HEK293 (cell line): ENCODE measurements around the gene FGFR3.

Source experiments
- CTCF ChIA-PET: fragments of 350-600 bp; formaldehyde crosslinking; extraction: SDS; loops from one replicate; lab custom pipeline; 2021; ENCODE audit warnings: antibody characterized with exemption; lab: Yijun Ruan, JAX
- POLR2A ChIA-PET: fragments of 300-600 bp; formaldehyde crosslinking; extraction: SDS; loops from one replicate; lab custom pipeline; 2020; ENCODE audit warnings: antibody characterized with exemption, inconsistent platforms; lab: Yijun Ruan, JAX
- H3K27ac ChIP-seq: fragments of 200-500 bp; sonication (Bioruptor generic); 2 replicates; pipeline ENCODE4 v1.5.1; 2014; ENCODE audit warnings: low read depth, low read length, control low read depth, inconsistent platforms; ENCODE audit errors: extremely low read depth
- H3K36me3 ChIP-seq, 2 experiments: fragments of 200-500 bp in 1 of 2; sonication (Bioruptor generic) in 1 of 2; 1 replicate in 1 of 2; 2 replicates in 1 of 2; pipeline ENCODE4 v1.5.1; 2014 to 2017; ENCODE audit warnings: inconsistent platforms in 2 of 2, low read length in 2 of 2; ENCODE audit not compliant: control insufficient read depth in 2 of 2, insufficient read depth in 1 of 2
- H3K4me1 ChIP-seq: fragments of 200-500 bp; sonication (Bioruptor generic); 2 replicates; pipeline ENCODE4 v1.5.1; 2014; ENCODE audit warnings: mild to moderate bottlenecking, low read length, inconsistent platforms; ENCODE audit not compliant: control insufficient read depth, insufficient read depth
- H3K4me3 ChIP-seq: 2 replicates; pipeline ENCODE4 v1.5.1; 2011; ENCODE audit warnings: low read depth, mild to moderate bottlenecking, control low read depth, low read length, moderate library complexity
- H3K9me3 ChIP-seq: fragments of 200-500 bp; sonication (Bioruptor generic); 2 replicates; pipeline ENCODE4 v1.5.1; 2014; ENCODE audit warnings: low read depth, low read length, inconsistent platforms; ENCODE audit not compliant: control insufficient read depth, insufficient read depth
- PRDM1 ChIP-seq: fragments of 450-650 bp; formaldehyde crosslinking; IDR thresholded peaks from 2 replicates; pipeline ENCODE4; 2016; ENCODE audit warnings: missing biosample characterization, missing genetic modification characterization
- ZNF146 ChIP-seq: fragments of 450-650 bp; formaldehyde crosslinking; IDR thresholded peaks from 2 replicates; pipeline ENCODE4 v1.5.1; 2016; ENCODE audit warnings: missing biosample characterization, missing genetic modification characterization
- ZNF16 ChIP-seq: fragments of 450-650 bp; formaldehyde crosslinking; IDR thresholded peaks from 2 replicates; pipeline ENCODE4 v1.5.1; 2016; ENCODE audit warnings: low read depth, missing biosample characterization, missing genetic modification characterization
- ZNF214 ChIP-seq: fragments of 450-650 bp; formaldehyde crosslinking; IDR thresholded peaks from 2 replicates; pipeline ENCODE4 v1.5.1; 2017; ENCODE audit warnings: missing biosample characterization, mild to moderate bottlenecking, missing genetic modification characterization, borderline replicate concordance
- ZNF391 ChIP-seq: fragments of 450-650 bp; formaldehyde crosslinking; IDR thresholded peaks from 2 replicates; pipeline ENCODE4 v1.5.1; 2016; ENCODE audit warnings: low read depth, missing biosample characterization, missing genetic modification characterization, borderline replicate concordance
- ZNF701 ChIP-seq: fragments of 450-650 bp; formaldehyde crosslinking; IDR thresholded peaks from 2 replicates; pipeline ENCODE4 v1.5.1; 2016; ENCODE audit warnings: missing biosample characterization, missing genetic modification characterization
- TF ChIP-seq, protein P1 (sequence below): fragments of 450-650 bp; formaldehyde crosslinking; IDR thresholded peaks from 2 replicates; pipeline ENCODE4 v1.5.1; 2016; ENCODE audit warnings: missing biosample characterization, missing genetic modification characterization, borderline replicate concordance

FGFR3 gene

GRCh38 chr4:1826531-1827350 lies 33.6 kb downstream of the FGFR3 start:
- ChIA-PET POLR2A (interaction anchor here (0.7 kb wide), 1 partner anchor 32 kb away, joined by 5 read pairs; no protein-coding TSS in a partner anchor), CTCF (interaction anchor here (0.5 kb wide), 1 partner anchor 66 kb away, joined by 4 read pairs; no protein-coding TSS in a partner anchor)
- Histone ChIP-seq H3K4me1 (no peaks in the 10 kb centered on the region), H3K27ac (no peak overlapping the region), H3K9me3 (no peaks in the 10 kb centered on the region), H3K4me3 (no peak overlapping the region), H3K36me3 (peaks cover 0 to 76% of the 10 kb centered on the region in 2 experiments; a peak in 2 of 3 replicates)
- TF ChIP-seq ZNF391 (tag by site-specific recombination) = no peak
- 0 out of 2 replicates have a peak, but pooled peaks have one; percentile 39 for TF ChIP-seq ZNF16 (tag by site-specific recombination)

GRCh38 chr4:1830234-1830633 lies 37.1 kb downstream of the FGFR3 start:
- no peak for TF ChIP-seq ZNF16 (tag by site-specific recombination)
- no peak for TF ChIP-seq PRDM1
- POLR2A ChIA-PET = no interaction called here
- CTCF ChIA-PET = interaction anchor here (0.6 kb wide), 1 partner anchor 367 kb away, joined by 3 read pairs; no protein-coding TSS in a partner anchor
- Histone ChIP-seq H3K9me3 (no peaks in the 10 kb centered on the region), H3K36me3 (peaks cover 0 to 76% of the 10 kb centered on the region in 2 experiments; a peak in 1 of 3 replicates), H3K4me3 (no peak overlapping the region), H3K4me1 (no peaks in the 10 kb centered on the region), H3K27ac (no peak overlapping the region)

DNA sequence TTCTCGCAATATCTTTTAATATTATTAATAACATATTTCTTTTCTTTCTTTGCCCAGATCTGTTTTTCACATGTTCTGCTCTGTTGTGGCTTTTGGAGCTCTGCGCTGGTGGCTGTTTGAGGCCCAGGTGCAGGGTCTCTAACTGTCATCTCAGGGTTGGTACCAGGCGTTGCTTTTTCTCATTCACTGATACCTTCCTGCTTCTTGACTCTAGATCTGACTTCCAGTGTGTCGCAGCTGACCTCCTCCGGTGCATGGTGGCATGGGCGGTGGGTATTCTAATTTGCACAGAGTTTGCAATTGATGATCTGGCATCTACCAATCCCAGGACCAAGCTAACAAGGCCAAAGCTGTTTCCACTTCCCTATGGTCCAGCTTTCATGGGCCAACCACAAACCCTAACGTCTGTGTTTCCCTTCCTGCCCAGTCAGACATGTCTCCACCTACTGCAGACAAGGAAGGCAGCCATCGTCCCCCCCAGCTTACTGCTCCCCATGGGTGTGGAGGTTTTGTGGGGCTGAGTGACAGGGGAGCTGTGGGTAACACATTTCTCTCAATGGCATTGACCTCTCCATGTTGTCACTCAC lies 37.6 kb downstream of the FGFR3 start:
- Histone ChIP-seq H3K9me3 (no peaks in the 10 kb centered on the region), H3K27ac (no peak overlapping the region), H3K36me3 (peaks cover under 1 to 76% of the 10 kb centered on the region in 2 experiments; a peak in 2 of 3 replicates), H3K4me1 (no peaks in the 10 kb centered on the region), H3K4me3 (no peak overlapping the region)
- ChIA-PET CTCF (interaction anchor here (1.1 kb wide), 1 partner anchor 20 kb away, joined by 4 read pairs; no protein-coding TSS in a partner anchor), POLR2A (no interaction called here)
- TF ChIP-seq, protein P1, sequence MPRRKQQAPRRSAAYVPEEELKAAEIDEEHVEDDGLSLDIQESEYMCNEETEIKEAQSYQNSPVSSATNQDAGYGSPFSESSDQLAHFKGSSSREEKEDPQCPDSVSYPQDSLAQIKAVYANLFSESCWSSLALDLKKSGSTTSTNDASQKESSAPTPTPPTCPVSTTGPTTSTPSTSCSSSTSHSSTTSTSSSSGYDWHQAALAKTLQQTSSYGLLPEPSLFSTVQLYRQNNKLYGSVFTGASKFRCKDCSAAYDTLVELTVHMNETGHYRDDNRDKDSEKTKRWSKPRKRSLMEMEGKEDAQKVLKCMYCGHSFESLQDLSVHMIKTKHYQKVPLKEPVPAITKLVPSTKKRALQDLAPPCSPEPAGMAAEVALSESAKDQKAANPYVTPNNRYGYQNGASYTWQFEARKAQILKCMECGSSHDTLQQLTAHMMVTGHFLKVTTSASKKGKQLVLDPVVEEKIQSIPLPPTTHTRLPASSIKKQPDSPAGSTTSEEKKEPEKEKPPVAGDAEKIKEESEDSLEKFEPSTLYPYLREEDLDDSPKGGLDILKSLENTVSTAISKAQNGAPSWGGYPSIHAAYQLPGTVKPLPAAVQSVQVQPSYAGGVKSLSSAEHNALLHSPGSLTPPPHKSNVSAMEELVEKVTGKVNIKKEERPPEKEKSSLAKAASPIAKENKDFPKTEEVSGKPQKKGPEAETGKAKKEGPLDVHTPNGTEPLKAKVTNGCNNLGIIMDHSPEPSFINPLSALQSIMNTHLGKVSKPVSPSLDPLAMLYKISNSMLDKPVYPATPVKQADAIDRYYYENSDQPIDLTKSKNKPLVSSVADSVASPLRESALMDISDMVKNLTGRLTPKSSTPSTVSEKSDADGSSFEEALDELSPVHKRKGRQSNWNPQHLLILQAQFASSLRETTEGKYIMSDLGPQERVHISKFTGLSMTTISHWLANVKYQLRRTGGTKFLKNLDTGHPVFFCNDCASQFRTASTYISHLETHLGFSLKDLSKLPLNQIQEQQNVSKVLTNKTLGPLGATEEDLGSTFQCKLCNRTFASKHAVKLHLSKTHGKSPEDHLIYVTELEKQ (tag by site-specific recombination) = no peak
- no peak for TF ChIP-seq ZNF214 (tag by site-specific recombination)
- TF ChIP-seq, all 188 proteins: peak for 0

GRCh38 chr4:1831331-1831730 lies 38.2 kb downstream of the FGFR3 start:
- Histone ChIP-seq H3K4me3 (no peak overlapping the region), H3K4me1 (no peaks in the 10 kb centered on the region), H3K9me3 (no peaks in the 10 kb centered on the region)
- TF ChIP-seq ZNF146 = no peak
- TF ChIP-seq, all 188 proteins: peak for 0
- H3K36me3 ChIP-seq = peaks cover 4 to 75% of the 10 kb centered on the region in 2 experiments; a peak in 2 of 3 replicates
- no peak overlapping the region for H3K27ac ChIP-seq
- ChIA-PET POLR2A (no interaction called here), CTCF (interaction anchor here (1.1 kb wide), 1 partner anchor 21 kb away, joined by 4 read pairs; no protein-coding TSS in a partner anchor)

DNA sequence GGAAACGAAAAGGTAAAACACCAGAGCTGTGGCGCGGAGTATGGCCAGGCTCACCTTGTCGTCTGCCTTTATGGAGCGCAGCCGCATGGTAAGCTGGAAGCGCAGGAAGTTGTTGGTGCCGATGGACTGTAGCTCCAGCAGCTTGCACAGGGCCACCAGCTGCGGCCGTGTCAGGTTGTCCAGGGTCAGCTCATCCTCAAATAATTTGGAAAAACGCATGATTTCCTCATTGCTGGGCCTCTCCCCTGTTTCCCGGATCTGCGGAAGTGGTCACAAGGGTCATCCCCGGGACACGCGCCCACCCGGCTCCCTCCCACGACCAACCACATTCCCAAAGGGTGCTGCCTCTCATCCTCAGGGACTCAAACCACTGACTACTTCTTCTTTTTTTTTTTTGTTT lies 39.6 kb downstream of the FGFR3 start:
- Histone ChIP-seq H3K4me1 (no peaks in the 10 kb centered on the region), H3K4me3 (no peak overlapping the region)
- POLR2A ChIA-PET = no interaction called here
- no peak for TF ChIP-seq ZNF701 (tag by site-specific recombination)
- TF ChIP-seq, all 188 proteins: peak for 0
- CTCF ChIA-PET = interaction anchor here (1.0 kb wide), 1 partner anchor 86 kb away, joined by 4 read pairs; no protein-coding TSS in a partner anchor
- Histone ChIP-seq H3K36me3 (peaks cover 5 to 79% of the 10 kb centered on the region in 2 experiments; a peak in 2 of 3 replicates), H3K9me3 (no peaks in the 10 kb centered on the region), H3K27ac (no peak overlapping the region)
